SK-N-SH (cell line): ENCODE results near the gene TAS1R3. TPM values are rescaled to one million over a fixed set of nuclear protein-coding genes. Genes with fewer than 3 reads are reported as not detected.

Source experiments
- CTCF ChIA-PET: fragments of 300-600, 350-600 bp; formaldehyde crosslinking; extraction: SDS; loops from one replicate; lab custom pipeline; 2021; lab: Yijun Ruan, JAX
- POLR2A ChIA-PET: fragments of 350-600 bp; sonication (Branson Sonifier 250); formaldehyde crosslinking; extraction: SDS; loops from one replicate; lab custom pipeline; 2020; ENCODE audit warnings: antibody characterized with exemption, inconsistent platforms; lab: Yijun Ruan, JAX
- DNase-seq: peaks from one replicate; pipeline ENCODE4 v3.0.0; 2012
- H2AFZ ChIP-seq: fragments of 200-600 bp; sonication (generic); 2 replicates; pipeline ENCODE4 v1.8.1; 2016; ENCODE audit warnings: antibody characterized with exemption, mild to moderate bottlenecking, low read depth
- H3F3A ChIP-seq: fragments of 200-600 bp; sonication (generic); replicated peaks from 2 replicates; pipeline ENCODE3; 2016; ENCODE audit warnings: antibody characterized with exemption, mild to moderate bottlenecking; ENCODE audit not compliant: insufficient read depth
- H3K27ac ChIP-seq, 2 experiments: fragments of 200-500 bp in 1 of 2; fragments of 200-600 bp in 1 of 2; sonication (Bioruptor generic) in 1 of 2; sonication (generic), shearing (Covaris generic) in 1 of 2; 2 replicates each; pipeline versions ENCODE4 v1.5.1 to v1.6.1; 2014 to 2016; ENCODE audit warnings: low read depth in 2 of 2, inconsistent platforms in 1 of 2, low read length in 1 of 2, mild to moderate bottlenecking in 1 of 2, mixed read lengths in 1 of 2
- H3K27me3 ChIP-seq: fragments of 200-600 bp; sonication (generic), shearing (Covaris generic); 2 replicates; pipeline ENCODE4 v1.6.1; 2016; ENCODE audit warnings: mixed run types; ENCODE audit not compliant: insufficient read depth
- H3K36me3 ChIP-seq, 2 experiments: fragments of 200-500 bp in 1 of 2; fragments of 200-600 bp in 1 of 2; sonication (Bioruptor generic) in 1 of 2; sonication (generic) in 1 of 2; replicated peaks in 1 of 2; 2 replicates each; pipeline versions ENCODE3 to v1.5.1; 2014 to 2016; ENCODE audit warnings: low read length in 1 of 2, mild to moderate bottlenecking in 1 of 2; ENCODE audit not compliant: insufficient read depth in 2 of 2, control insufficient read depth in 1 of 2
- H3K4me1 ChIP-seq, 2 experiments: fragments of 200-500 bp in 1 of 2; fragments of 200-600 bp in 1 of 2; sonication (Bioruptor generic) in 1 of 2; sonication (generic), shearing (Covaris generic) in 1 of 2; 2 replicates each; pipeline versions ENCODE4 v1.5.1 to v1.6.1; 2014 to 2016; ENCODE audit warnings: low read depth in 1 of 2, low read length in 1 of 2, mixed run types in 1 of 2; ENCODE audit not compliant: insufficient read depth in 2 of 2, control insufficient read depth in 1 of 2
- H3K4me2 ChIP-seq: fragments of 200-600 bp; sonication (generic), shearing (Covaris generic); 2 replicates; pipeline ENCODE4 v1.6.1; 2017; ENCODE audit warnings: mixed run types
- H3K4me3 ChIP-seq, 2 experiments: fragments of 200-500 bp in 1 of 2; fragments of 200-600 bp in 1 of 2; sonication (Bioruptor generic) in 1 of 2; sonication (generic), shearing (Covaris generic) in 1 of 2; 2 replicates each; pipeline versions ENCODE4 v1.5.1 to v1.8.1; 2014 to 2016; ENCODE audit warnings: low read depth in 2 of 2, inconsistent platforms in 1 of 2, low read length in 1 of 2, mild to moderate bottlenecking in 1 of 2, mixed read lengths in 1 of 2, moderate library complexity in 1 of 2
- H3K79me2 ChIP-seq: fragments of 200-600 bp; sonication (generic); 2 replicates; pipeline ENCODE4 v1.8.1; 2017; ENCODE audit warnings: mild to moderate bottlenecking; ENCODE audit not compliant: insufficient read depth
- H3K9ac ChIP-seq: fragments of 200-600 bp; sonication (generic); 2 replicates; pipeline ENCODE4 v1.6.1; 2017; ENCODE audit warnings: mixed run types
- H3K9me2 ChIP-seq: fragments of 200-600 bp; sonication (generic); 2 replicates; pipeline ENCODE4 v1.6.1; 2017; ENCODE audit warnings: mixed run types
- H3K9me3 ChIP-seq: fragments of 200-600 bp; sonication (generic); 2 replicates; pipeline ENCODE4 v1.6.1; 2017; ENCODE audit warnings: mixed run types, mild to moderate bottlenecking, moderate library complexity
- H4K20me1 ChIP-seq: fragments of 200-600 bp; sonication (generic); 2 replicates; pipeline ENCODE4 v1.6.1; 2017; ENCODE audit warnings: mild to moderate bottlenecking, mixed run types; ENCODE audit not compliant: insufficient read depth
- CHD2 ChIP-seq: fragments of 150-350 bp; IDR thresholded peaks from 2 replicates; pipeline ENCODE4 v1.6.1; 2018; ENCODE audit warnings: low read length; ENCODE audit not compliant: partially characterized antibody
- FOXJ3 ChIP-seq: sonication (generic); formaldehyde crosslinking; IDR thresholded peaks from 2 replicates; pipeline ENCODE4 v1.5.1; 2020; ENCODE audit warnings: mild to moderate bottlenecking, missing genetic modification reagents
- MEF2A ChIP-seq: IDR thresholded peaks from 2 replicates; pipeline ENCODE4 v1.4.0; 2012; ENCODE audit warnings: low read depth, borderline replicate concordance
- MXI1 ChIP-seq: IDR thresholded peaks from 2 replicates; pipeline ENCODE4 v1.6.1; 2012; ENCODE audit warnings: mild to moderate bottlenecking, low read depth, low read length, improper control_type of control experiment
- NRF1 ChIP-seq: IDR thresholded peaks from 2 replicates; pipeline ENCODE4 v1.6.1; 2012; ENCODE audit warnings: low read depth, mild to moderate bottlenecking, low read length
- TEAD4 ChIP-seq: IDR thresholded peaks from 2 replicates; pipeline ENCODE4 v1.4.0; 2012; ENCODE audit warnings: mild to moderate bottlenecking, borderline replicate concordance; ENCODE audit not compliant: insufficient read depth
- ZBTB33 ChIP-seq: IDR thresholded peaks from 2 replicates; pipeline ENCODE4 v1.4.0; 2012; ENCODE audit warnings: low read depth, borderline replicate concordance
- WGBS: methylation state at CpG from one replicate; pipeline ENCODE4 v1.1.6; 2017; ENCODE audit warnings: low lambda C conversion rate; 5-methylcytosine and 5-hydroxymethylcytosine counted together
- polyA plus RNA-seq, 3 experiments: library from polyadenylated mRNA; depleted of rRNA; stranded (reverse); fragments of >200 nt; gene quantifications; 2 replicates each; pipeline ENCODE4 v1.2.3, GENCODE V29; 2012
- TF ChIP-seq, protein P1 (sequence below): IDR thresholded peaks from 2 replicates; pipeline ENCODE4 v1.6.1; 2012; ENCODE audit warnings: mild to moderate bottlenecking, low read depth, low read length, moderate library complexity

Gene TAS1R3
- polyA plus RNA-seq, 1 of the 3 experiments (the other 2 are of a cell fraction) = 0.08 TPM

DNA sequence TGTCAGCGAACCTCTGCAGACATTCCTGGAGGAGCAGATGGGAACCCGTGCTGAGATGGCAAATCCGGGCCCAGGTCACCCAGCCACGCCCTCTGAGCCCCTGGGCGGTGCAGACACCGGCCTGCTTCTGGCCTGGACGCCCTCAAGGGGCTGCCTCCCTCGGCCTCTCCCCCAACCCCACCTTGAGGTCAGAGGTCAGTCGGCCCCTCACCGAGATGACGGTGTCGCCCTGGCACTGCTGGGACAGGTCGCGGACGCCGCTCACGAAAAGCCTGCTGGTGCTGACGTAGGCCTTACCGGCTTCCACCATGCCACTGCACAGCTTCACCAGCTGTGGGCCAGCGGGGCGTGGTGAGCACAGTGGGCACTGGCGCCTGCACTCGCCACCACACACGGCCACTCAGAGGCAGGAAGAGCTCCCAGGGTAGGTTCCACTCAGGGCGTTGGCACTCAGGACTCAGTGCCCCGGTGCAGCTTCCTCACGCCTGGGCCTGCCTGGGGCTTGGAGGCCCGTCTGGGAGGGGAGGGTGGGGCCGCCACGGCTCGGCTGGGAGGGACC is 28.1 kb upstream of the TAS1R3 start:
- POLR2A ChIA-PET = interaction anchor here (0.8 kb wide), 1 partner anchor 11 kb away, joined by 4 read pairs; no protein-coding TSS in a partner anchor
- CTCF ChIA-PET = interaction anchor here (1.1 to 3.7 kb wide), 4 partner anchors 8 to 182 kb away, joined by 3 to 44 read pairs (median 4); no protein-coding TSS in a partner anchor
- peaks cover 11% of the 10 kb centered on the region; the same call in 1 of the 2 replicates for H4K20me1 ChIP-seq

More for the DNA sequence above, 28.1 kb upstream of the TAS1R3 start:
- H3K4me3 ChIP-seq = no peak overlapping the region
- H3K9me2 ChIP-seq = no peaks in the 10 kb centered on the region
- no peaks in the 10 kb centered on the region for H3K9me3 ChIP-seq
- H3K9ac ChIP-seq = no peak overlapping the region
- H3K27ac ChIP-seq = peak overlapping the region in 1 of 2 experiments; percentile 97; a peak in 1 of 4 replicates
- no peak overlapping the region for H3K4me2 ChIP-seq
- no peak overlapping the region for H2AFZ ChIP-seq
- TF ChIP-seq NRF1 = no peak
- no peak for TF ChIP-seq TEAD4
- TF ChIP-seq CHD2 = no peak
- TF ChIP-seq MXI1 = no peak
- no peak for TF ChIP-seq MEF2A
- TF ChIP-seq ZBTB33 = no peak
- TF ChIP-seq, protein P1, sequence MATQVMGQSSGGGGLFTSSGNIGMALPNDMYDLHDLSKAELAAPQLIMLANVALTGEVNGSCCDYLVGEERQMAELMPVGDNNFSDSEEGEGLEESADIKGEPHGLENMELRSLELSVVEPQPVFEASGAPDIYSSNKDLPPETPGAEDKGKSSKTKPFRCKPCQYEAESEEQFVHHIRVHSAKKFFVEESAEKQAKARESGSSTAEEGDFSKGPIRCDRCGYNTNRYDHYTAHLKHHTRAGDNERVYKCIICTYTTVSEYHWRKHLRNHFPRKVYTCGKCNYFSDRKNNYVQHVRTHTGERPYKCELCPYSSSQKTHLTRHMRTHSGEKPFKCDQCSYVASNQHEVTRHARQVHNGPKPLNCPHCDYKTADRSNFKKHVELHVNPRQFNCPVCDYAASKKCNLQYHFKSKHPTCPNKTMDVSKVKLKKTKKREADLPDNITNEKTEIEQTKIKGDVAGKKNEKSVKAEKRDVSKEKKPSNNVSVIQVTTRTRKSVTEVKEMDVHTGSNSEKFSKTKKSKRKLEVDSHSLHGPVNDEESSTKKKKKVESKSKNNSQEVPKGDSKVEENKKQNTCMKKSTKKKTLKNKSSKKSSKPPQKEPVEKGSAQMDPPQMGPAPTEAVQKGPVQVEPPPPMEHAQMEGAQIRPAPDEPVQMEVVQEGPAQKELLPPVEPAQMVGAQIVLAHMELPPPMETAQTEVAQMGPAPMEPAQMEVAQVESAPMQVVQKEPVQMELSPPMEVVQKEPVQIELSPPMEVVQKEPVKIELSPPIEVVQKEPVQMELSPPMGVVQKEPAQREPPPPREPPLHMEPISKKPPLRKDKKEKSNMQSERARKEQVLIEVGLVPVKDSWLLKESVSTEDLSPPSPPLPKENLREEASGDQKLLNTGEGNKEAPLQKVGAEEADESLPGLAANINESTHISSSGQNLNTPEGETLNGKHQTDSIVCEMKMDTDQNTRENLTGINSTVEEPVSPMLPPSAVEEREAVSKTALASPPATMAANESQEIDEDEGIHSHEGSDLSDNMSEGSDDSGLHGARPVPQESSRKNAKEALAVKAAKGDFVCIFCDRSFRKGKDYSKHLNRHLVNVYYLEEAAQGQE = no peak
- no peak for TF ChIP-seq FOXJ3 (CRISPR knock-in tag)
- H3K79me2 ChIP-seq = peaks cover 32% of the 10 kb centered on the region
- no peaks in the 10 kb centered on the region for H3K27me3 ChIP-seq
- H3K36me3 ChIP-seq = peaks cover 0 to 3% of the 10 kb centered on the region in 2 experiments
- no peak for DNase-seq
- no peaks in the 10 kb centered on the region for H3F3A ChIP-seq
- 98% methylated on average over 7 of the region's 31 CpGs for WGBS
- peaks cover 13 to 45% of the 10 kb centered on the region in 2 experiments; a peak in 2 of 4 replicates for H3K4me1 ChIP-seq
